Measurements from ENCODE around the gene FILIP1.

Gene FILIP1

DNA sequence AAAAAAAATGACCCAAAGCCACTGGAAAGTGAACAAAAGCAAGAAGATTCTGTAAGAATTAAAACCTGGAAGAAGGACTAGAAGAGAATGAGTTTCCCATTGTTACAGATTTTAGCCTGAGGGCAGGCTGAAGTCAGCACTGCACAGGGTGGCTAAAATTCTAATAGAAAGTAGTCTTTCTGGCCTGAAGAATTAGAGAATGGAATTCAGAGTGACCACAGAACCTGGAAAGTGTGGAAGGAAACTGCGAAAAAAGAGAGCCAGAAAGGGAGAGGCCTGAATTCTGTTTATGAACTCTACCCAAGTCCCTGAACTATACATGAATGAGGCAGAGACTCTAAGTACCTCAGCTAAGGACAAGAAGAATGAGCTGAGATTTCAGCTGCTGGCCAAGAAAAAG lies 38.9 kb upstream of the FILIP1 start:
- Histone ChIP-seq H3F3A (ENCODE audit: insufficient read depth) (no peaks in the 10 kb centered on the region), H3K36me3 (ENCODE audit: low read length) (no peaks in the 10 kb centered on the region)

DNA sequence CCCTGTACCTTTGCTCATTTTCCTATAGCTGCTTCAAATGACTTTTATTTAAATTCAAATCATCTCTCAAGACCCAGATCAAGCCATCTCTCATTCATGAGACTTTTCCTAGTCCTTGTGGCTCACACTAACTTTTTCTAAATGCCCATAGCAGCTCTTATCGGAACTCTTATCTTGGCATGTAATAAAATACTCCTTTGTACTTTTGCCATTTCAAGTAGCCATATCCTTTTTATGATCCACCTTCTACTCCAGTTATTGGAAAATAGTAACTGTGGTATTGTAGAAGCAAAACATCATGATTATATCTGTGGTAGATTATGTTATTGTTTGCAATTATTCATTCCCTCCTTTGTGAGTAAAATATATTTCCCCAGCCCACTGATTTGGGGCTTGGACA lies 37.6 kb upstream of the FILIP1 start:
- Histone ChIP-seq H4K20me1 (ENCODE audit: low read depth, low read length) (no peaks in the 10 kb centered on the region), H3F3A (ENCODE audit: insufficient read depth) (no peaks in the 10 kb centered on the region), H3K9me2 (replicated peaks; ENCODE audit: insufficient read depth, low read length) (no peaks in the 10 kb centered on the region), H3K9ac (ENCODE audit: low read length) (no peak overlapping the region), H3K79me2 (ENCODE audit: insufficient read depth, low read length) (no peaks in the 10 kb centered on the region), H3K4me2 (ENCODE audit: low read depth, low read length, poor library complexity, severe bottlenecking) (no peak overlapping the region), H2AFZ (ENCODE audit: low read depth, low read length, severe bottlenecking) (no peak overlapping the region), H3K27me3 (ENCODE audit: low read length) (no peaks in the 10 kb centered on the region), H3K27ac (ENCODE audit: low read depth, low read length) (no peak overlapping the region), H3K9me3 (ENCODE audit: insufficient read depth, low read length) (no peaks in the 10 kb centered on the region), H3K36me3 (ENCODE audit: low read length) (no peaks in the 10 kb centered on the region), H3K4me3 (ENCODE audit: insufficient read depth, low read length, poor library complexity, severe bottlenecking) (no peak overlapping the region)
- TF ChIP-seq, protein P1, sequence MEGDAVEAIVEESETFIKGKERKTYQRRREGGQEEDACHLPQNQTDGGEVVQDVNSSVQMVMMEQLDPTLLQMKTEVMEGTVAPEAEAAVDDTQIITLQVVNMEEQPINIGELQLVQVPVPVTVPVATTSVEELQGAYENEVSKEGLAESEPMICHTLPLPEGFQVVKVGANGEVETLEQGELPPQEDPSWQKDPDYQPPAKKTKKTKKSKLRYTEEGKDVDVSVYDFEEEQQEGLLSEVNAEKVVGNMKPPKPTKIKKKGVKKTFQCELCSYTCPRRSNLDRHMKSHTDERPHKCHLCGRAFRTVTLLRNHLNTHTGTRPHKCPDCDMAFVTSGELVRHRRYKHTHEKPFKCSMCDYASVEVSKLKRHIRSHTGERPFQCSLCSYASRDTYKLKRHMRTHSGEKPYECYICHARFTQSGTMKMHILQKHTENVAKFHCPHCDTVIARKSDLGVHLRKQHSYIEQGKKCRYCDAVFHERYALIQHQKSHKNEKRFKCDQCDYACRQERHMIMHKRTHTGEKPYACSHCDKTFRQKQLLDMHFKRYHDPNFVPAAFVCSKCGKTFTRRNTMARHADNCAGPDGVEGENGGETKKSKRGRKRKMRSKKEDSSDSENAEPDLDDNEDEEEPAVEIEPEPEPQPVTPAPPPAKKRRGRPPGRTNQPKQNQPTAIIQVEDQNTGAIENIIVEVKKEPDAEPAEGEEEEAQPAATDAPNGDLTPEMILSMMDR (IDR thresholded peaks at IDR 0.05; ENCODE audit: insufficient read depth, low read length, poor library complexity, severe bottlenecking), result no peak
- no peak for TF ChIP-seq EZH2phosphoT487 (conservative IDR thresholded peaks at IDR 0.05; ENCODE audit: low read length)

More for the DNA sequence above, 38.9 kb upstream of the FILIP1 start:
- Histone ChIP-seq H3K9ac (ENCODE audit: low read length) (no peak overlapping the region), H3K27me3 (ENCODE audit: low read length) (no peaks in the 10 kb centered on the region), H3K9me3 (ENCODE audit: insufficient read depth, low read length) (no peaks in the 10 kb centered on the region), H3K4me2 (ENCODE audit: low read depth, low read length, poor library complexity, severe bottlenecking) (no peak overlapping the region), H3K79me2 (ENCODE audit: insufficient read depth, low read length) (no peaks in the 10 kb centered on the region), H3K27ac (ENCODE audit: low read depth, low read length) (no peak overlapping the region), H3K4me3 (ENCODE audit: insufficient read depth, low read length, poor library complexity, severe bottlenecking) (no peak overlapping the region), H3K9me2 (replicated peaks; ENCODE audit: insufficient read depth, low read length) (no peaks in the 10 kb centered on the region), H2AFZ (ENCODE audit: low read depth, low read length, severe bottlenecking) (no peak overlapping the region), H4K20me1 (ENCODE audit: low read depth, low read length) (no peaks in the 10 kb centered on the region)
- no peak for TF ChIP-seq EZH2phosphoT487 (conservative IDR thresholded peaks at IDR 0.05; ENCODE audit: low read length)
- TF ChIP-seq, protein P1 (IDR thresholded peaks at IDR 0.05; ENCODE audit: insufficient read depth, low read length, poor library complexity, severe bottlenecking), result no peak

DNA sequence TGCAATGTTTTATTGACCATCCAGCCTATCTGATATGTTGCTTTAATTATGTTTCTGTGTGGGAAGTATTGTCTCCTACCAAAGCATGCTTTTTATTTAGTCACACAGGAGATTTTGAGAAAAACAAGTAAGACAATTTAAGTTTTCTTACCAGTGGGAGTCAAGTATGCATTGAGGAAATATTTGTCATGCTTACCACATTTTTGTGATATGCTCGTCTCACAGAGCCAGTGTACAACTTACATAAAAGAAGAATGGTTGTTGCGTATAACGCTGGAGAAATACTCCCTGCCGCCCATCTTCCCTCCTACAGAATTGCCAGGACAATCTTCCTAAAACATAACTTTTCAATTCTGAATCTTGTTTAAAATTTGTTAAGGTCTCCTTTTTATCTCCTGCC lies 37.1 kb upstream of the FILIP1 start:
- TF ChIP-seq EZH2phosphoT487 (conservative IDR thresholded peaks at IDR 0.05; ENCODE audit: low read length), result no peak
- TF ChIP-seq, protein P1 (IDR thresholded peaks at IDR 0.05; ENCODE audit: insufficient read depth, low read length, poor library complexity, severe bottlenecking), result no peak
- H3K79me2 ChIP-seq (ENCODE audit: insufficient read depth, low read length), result no peaks in the 10 kb centered on the region
- no peaks in the 10 kb centered on the region for H3K27me3 ChIP-seq (ENCODE audit: low read length)
- H3K36me3 ChIP-seq (ENCODE audit: low read length), result no peaks in the 10 kb centered on the region
- H2AFZ ChIP-seq (ENCODE audit: low read depth, low read length, severe bottlenecking), result no peak overlapping the region
- no peaks in the 10 kb centered on the region for H4K20me1 ChIP-seq (ENCODE audit: low read depth, low read length)
- no peaks in the 10 kb centered on the region for H3K9me2 ChIP-seq (replicated peaks; ENCODE audit: insufficient read depth, low read length)
- no peak overlapping the region for H3K4me2 ChIP-seq (ENCODE audit: low read depth, low read length, poor library complexity, severe bottlenecking)
- no peak overlapping the region for H3K9ac ChIP-seq (ENCODE audit: low read length)
- no peaks in the 10 kb centered on the region for H3K9me3 ChIP-seq (ENCODE audit: insufficient read depth, low read length)
- no peak overlapping the region for H3K4me3 ChIP-seq (ENCODE audit: insufficient read depth, low read length, poor library complexity, severe bottlenecking)
- H3K27ac ChIP-seq (ENCODE audit: low read depth, low read length), result no peak overlapping the region
- no peaks in the 10 kb centered on the region for H3F3A ChIP-seq (ENCODE audit: insufficient read depth)

All from SU-DHL-6 (cell line).